ELR (cell line): ENCODE results near the gene SDR9C7.
"Not testable (repeated sequence)": the region's sequence is repeated elsewhere in the genome, so short reads cannot be mapped to it uniquely, and the experiment has no call there.

Experiments
- DNase-seq: peaks from one replicate; pipeline ENCODE4 v3.0.0-alpha.2; 2015; ENCODE audit warnings: low read depth

Gene SDR9C7

DNA sequence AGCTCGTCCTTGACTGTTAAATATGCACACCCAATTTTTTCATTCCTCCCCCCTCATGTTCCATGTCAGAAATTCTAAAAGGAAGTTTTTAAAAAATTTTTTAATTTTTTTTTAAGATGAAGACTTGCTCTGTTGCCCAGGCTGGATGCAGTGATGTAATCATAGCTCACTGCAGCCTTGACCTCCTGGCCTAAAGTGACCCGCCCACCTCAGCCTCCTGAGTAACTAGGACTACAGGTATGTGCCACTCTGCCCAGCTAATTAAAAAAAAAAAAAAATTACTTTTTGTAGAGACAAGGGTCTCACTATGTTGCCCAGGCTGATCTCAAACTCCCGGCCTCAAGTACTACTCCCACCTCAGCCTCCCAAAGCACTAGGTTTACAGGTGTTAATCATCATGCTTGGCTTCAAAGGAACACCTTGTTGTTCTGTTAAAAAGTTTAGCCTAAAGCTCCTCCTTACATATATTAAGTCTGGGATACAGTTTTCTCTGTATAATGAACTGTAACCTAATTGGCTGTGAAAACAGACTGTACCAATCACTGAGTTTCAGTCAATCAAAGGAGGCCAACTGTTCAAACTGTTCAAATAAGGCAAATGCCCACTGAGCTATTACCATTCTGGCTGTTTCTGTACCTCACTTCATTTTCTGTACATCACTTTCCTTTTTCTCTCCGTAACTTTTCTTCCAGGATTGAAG lies 17.8 kb downstream of the SDR9C7 start:
- no peak for DNase-seq

DNA sequence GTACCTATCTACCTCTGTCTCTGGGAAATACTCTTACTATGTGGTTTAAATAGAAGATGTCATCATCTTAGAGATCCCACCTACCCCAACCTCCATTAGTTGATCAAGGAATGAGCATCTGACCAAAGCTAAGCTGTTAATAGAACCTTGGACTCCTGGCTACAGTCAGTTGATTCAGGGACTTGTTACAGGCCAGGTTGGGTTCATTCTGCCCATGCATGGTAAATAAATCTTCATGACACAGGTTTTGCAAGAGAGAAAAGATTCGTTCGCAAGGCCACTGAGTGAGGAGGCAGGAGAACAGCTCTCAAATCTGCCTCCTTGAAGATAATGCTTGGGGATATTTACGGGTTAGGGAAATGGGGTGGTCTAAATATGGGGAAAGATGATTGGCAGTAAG lies 19.5 kb downstream of the SDR9C7 start:
- no peak for DNase-seq

- DNase-seq = no peak
Observed at GRCh38 chr12:56914256-56914655, 20.0 kb downstream of the SDR9C7 start.

DNA sequence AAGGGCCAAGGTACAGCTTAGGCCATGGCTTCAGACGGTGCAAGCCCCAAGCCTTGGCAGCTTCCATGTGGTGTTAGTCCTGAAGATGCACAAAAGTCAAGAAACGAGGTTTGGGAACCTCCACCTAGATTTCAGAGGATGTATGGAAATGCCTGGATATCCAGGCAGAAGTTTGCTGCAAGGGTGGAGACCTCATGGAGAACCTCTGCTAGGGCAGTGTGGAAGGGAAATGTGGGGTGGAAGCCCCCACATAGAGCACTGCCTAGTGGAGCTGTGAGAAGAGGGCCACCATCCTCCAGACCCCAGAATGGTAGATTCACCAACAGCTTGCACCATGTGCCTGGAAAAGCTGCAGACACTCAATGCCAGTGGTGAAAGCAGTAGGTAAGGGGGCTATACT lies 24.8 kb downstream of the SDR9C7 start:
- not testable (repeated sequence) for DNase-seq

DNA sequence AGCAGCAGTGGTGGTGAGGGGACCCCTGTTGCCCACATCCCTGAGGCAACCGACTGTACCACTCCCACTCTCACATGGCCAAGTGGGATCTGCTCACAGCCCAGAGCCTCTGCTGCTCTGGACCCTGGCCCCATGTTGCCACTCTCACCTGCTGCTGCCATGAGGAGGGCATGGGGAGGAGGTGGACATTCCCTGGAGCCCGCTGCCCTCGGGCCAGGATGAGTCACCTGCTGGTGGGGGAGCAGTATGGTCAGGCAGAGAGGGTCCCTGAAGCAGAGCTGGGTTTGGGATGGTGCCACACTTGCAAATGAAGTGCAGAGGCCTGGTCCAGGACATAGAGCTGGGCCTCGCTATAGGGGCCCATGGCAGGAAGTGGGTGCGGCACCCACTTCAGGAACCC lies 26.1 kb downstream of the SDR9C7 start:
- no peak for DNase-seq

GRCh38 chr12:56905852-56906251 lies 28.4 kb downstream of the SDR9C7 start:
- DNase-seq = no peak

- DNase-seq = no peak
Observed at GRCh38 chr12:56903374-56903773, 30.8 kb downstream of the SDR9C7 start.

DNA sequence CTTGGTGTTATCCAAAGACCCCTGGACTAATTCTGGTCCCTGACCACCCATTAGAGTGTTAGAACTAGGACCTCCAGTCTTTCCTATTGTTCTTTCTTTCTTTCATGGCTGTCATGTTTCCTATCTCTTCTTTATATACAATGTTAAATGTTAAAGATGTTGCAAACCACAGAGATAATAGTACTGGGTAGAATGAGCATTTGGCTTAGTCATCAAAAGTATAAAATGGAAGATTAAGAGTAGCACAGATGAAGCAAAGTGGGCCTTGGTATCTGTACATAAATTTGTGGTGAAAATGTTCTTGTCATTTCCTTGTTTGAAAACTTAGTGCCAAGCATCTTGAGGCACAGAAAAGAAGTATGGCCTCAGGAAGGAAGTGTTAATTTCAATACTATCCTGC lies 32.9 kb downstream of the SDR9C7 start:
- DNase-seq = not testable (repeated sequence)

DNA sequence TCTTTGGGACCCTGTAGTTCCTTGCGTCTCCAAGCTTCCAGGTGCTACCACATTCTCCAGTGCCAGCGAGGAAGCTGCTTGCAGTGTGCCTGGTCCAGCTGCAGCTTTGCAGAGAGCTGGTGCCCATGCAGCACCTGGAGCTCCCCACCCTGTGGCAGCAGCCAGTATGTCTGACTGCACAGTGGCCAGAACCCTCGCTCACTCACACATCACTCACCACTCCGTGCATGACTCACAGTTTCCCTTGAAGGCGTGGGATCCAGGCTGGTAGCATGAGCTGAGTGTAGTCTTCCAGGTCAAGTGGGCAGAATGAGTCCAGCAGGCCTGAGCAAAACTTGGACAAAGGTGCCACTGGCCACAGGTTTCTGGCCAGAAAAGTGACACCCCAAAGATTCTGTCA lies 33.6 kb downstream of the SDR9C7 start:
- DNase-seq = peak; percentile 84

DNA sequence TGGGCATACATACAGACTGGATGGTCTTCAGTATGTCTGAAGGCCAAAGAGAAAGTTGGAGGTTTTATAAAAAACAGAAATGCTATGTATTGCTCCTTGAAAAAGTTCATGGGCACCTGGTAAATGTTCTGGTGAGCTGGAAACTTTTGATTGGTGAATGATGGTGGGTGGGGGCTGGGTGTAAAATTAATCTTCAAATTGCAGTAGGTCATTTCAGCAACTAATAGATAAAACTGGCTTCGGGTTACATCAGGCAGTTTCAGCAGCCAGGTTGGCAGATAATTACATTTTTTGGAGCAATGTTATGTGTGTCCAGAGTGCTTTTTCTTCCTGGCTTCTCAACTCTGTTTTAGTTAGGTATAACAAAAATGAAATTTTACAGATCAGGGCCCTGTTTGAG lies 35.3 kb downstream of the SDR9C7 start:
- no peak for DNase-seq

- DNase-seq = peak; percentile 16
Observed at GRCh38 chr12:56897844-56898361, 36.3 kb downstream of the SDR9C7 start.

DNA sequence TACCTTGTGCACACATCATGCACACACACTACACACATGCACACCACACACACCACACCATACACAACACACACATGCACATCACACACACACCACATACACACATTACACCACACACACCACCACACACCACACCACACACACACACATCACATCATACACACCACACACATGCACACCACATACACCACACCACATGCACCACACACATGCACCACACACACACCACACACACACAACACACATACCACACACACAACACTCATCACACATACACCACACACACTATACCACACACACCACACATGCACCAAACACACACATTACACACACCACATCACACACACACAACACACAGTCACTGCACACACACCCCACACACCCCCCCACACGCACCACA lies 38.1 kb downstream of the SDR9C7 start:
- no peak for DNase-seq

DNA sequence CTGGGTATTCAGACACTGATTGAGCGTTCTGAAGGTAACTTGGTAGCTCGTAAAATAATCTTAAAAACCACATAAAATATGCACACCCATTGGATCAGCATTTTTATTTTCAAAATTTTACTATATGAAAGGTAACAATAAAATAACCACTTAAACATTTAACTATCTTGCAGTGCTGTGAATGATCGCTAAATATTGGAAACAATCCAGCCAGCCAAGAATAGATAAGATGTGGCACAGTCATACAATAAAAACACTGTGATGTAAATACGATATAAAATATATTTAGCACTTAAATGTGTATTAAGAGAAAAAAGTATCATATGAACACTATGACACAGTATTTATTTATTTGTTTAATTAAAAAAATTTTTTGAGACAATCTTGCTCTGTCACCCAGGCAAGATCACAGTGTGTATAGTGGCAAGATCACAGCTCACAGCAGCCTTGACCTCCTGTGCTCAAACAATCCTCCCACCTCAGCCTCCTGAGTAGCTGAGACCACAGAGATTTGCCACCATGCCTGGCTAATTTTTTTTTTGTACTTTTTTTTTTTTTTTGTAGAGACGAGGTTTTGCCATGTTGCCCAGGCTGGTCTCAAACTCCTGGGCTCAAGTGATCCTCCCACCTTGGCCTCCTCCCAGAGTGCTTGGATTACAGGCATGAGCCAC lies 39.4 kb downstream of the SDR9C7 start:
- DNase-seq = no peak

GRCh38 chr12:56891885-56892284 lies 42.3 kb downstream of the SDR9C7 start:
- not testable (repeated sequence) for DNase-seq

- DNase-seq = no peak
Observed at GRCh38 chr12:56886319-56886718, 47.9 kb downstream of the SDR9C7 start.

DNA sequence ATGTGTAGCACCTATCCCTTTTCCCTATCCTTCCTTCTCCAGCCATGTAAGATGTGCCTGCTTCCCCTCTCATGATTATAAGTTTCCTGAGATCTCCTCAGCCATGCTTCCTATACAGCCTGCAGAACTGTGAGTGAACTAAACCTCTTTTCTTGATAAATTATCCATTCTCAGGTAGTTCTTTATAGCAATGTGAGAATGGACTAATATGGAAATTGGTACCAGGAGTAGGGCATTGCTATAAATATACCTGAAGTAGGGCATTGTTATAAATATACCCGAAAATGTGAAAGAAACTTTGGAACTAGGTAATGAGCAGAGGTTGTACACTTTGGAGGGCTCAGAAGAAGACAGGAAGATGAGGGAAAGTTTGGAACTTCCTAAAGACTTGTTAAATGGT lies 48.9 kb downstream of the SDR9C7 start:
- no peak for DNase-seq

GRCh38 chr12:56884421-56884820 lies 49.8 kb downstream of the SDR9C7 start:
- peak; percentile 4 for DNase-seq

DNA sequence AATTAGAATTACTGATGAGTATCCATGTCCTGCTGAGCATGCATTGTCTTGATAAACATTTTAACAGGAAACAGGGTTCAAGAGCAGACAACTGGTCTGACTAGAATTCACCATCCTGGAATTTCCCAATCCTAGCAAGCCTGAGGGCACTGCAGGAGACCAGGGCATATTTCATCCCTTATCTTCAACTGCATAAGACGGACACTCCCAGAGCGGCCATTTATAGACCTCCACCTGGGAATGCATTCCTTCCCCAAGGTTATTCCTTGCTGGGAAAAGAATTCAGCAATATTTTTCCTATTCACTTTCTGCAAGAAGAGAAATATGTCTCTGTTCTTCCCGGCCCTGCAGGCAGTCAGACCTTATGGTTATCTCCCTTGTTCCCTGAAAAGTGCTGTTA lies 51.8 kb downstream of the SDR9C7 start:
- not testable (repeated sequence) for DNase-seq

DNA sequence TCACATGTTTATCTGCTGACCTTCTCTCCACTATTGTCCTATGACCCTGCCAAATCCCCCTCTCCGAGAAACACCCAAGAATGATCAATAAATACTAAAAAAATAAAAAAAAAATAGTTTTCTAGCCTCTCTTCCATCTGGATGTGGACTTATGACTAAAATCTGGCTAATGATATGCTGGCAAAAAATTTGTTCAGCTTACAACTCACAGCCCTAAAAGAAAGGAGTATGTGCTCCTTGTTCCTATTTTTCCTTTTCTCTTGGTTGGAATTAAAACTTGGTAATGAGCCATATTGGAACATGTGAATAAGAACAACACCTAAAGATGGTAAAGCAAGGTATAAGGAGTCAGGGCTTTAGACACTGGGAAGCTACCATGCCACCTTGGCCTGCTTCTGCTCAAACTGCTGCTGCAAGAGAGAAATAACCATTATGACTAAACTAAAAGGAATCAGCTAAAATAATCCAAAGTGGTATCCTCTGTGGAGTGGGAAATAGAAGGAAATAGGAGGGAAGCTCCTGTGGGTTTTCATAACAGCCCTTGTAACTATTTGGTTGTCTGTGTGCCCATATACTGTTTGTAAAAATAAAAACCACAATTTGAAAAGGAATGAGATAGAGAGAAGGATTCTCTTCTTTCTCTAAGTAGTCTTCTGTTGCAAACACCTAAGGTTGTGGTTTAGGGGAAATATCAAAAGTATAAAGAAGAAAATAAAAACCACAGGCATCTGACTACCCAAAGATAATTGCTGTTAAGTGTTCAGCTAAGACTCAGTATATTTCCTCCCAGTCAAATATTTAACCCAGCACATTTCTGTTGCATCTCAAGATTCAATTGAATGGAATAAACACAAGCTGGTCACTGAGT lies 53.8 kb downstream of the SDR9C7 start:
- DNase-seq = no peak

GRCh38 chr12:56879240-56880124 lies 54.7 kb downstream of the SDR9C7 start:
- not testable (repeated sequence) for DNase-seq

GRCh38 chr12:56878010-56878339 lies 56.2 kb downstream of the SDR9C7 start:
- DNase-seq = no peak
